Endodermal cell (in vitro differentiated cells): ENCODE results near the gene SYT8. TPM values are rescaled to one million over a fixed set of nuclear protein-coding genes. Genes with fewer than 3 reads are reported as not detected.

Source experiments
- DNase-seq: peaks from one replicate; pipeline ENCODE4 v3.0.0-alpha.2; 2017
- H3K27ac ChIP-seq: 2 replicates; pipeline ENCODE4 v1.5.1; 2013; ENCODE audit warnings: mild to moderate bottlenecking, low read depth, low read length, moderate library complexity
- H3K27me3 ChIP-seq: 2 replicates; pipeline ENCODE4 v1.6.1; 2013; ENCODE audit warnings: mild to moderate bottlenecking, low read length, moderate library complexity; ENCODE audit not compliant: insufficient read depth, control insufficient read depth, poor library complexity, severe bottlenecking
- H3K36me3 ChIP-seq: 2 replicates; pipeline ENCODE4 v1.7.0; 2013; ENCODE audit warnings: mild to moderate bottlenecking, low read length, moderate library complexity; ENCODE audit not compliant: control insufficient read depth, insufficient read depth
- H3K4me1 ChIP-seq: one replicate; pipeline ENCODE4 v1.7.0; 2013; ENCODE audit warnings: low read length; ENCODE audit not compliant: control insufficient read depth, insufficient read depth
- H3K4me3 ChIP-seq: 2 replicates; pipeline ENCODE4 v1.5.1; 2013; ENCODE audit warnings: mild to moderate bottlenecking, low read length, moderate library complexity
- H3K9ac ChIP-seq: 2 replicates; pipeline ENCODE4 v1.6.1; 2013; ENCODE audit warnings: mild to moderate bottlenecking, low read length, moderate library complexity; ENCODE audit not compliant: poor library complexity, severe bottlenecking; ENCODE audit errors: extremely low read depth
- H3K9me3 ChIP-seq: 2 replicates; pipeline ENCODE4 v1.6.1; 2013; ENCODE audit warnings: mild to moderate bottlenecking, low read length, moderate library complexity; ENCODE audit not compliant: control insufficient read depth
- H3K27ac Mint-ChIP-seq: 2 replicates; pipeline ENCODE4 v1.8.0; 2020; ENCODE audit warnings: mixed read lengths
- H3K27me3 Mint-ChIP-seq: 2 replicates; pipeline ENCODE4 v1.8.0; 2021; ENCODE audit warnings: mild to moderate bottlenecking, mixed read lengths; ENCODE audit not compliant: insufficient read depth
- H3K36me3 Mint-ChIP-seq: 2 replicates; pipeline ENCODE4 v1.8.0; 2020; ENCODE audit warnings: low read depth, mixed read lengths
- H3K4me1 Mint-ChIP-seq: 2 replicates; pipeline ENCODE4 v1.8.0; 2020; ENCODE audit warnings: mixed read lengths
- H3K4me3 Mint-ChIP-seq: 2 replicates; pipeline ENCODE4 v1.8.0; 2020; ENCODE audit warnings: mild to moderate bottlenecking, moderate library complexity, mixed read lengths
- H3K9me3 Mint-ChIP-seq: 2 replicates; pipeline ENCODE4 v1.8.0; 2020; ENCODE audit warnings: mild to moderate bottlenecking, mixed read lengths
- WGBS, 2 experiments: methylation state at CpG; one replicate each; pipeline versions ENCODE4 v1.1.5 to v1.1.7; 2013; ENCODE audit warnings: missing lambda C conversion rate in 2 of 2, mixed read lengths in 1 of 2; ENCODE audit not compliant: insufficient coverage in 1 of 2, insufficient read length in 1 of 2; 5-methylcytosine and 5-hydroxymethylcytosine counted together
- total RNA-seq, 2 donors: library from RNA; stranded (reverse); fragmentation: NEBNext Ultra II Directional in 1 of 2; extraction: Animal tissue kit (Norgen Biotek cat#: 25700) in 1 of 2; gene quantifications; 2 replicates in 1 of 2; 3 replicates in 1 of 2; pipeline ENCODE4 v1.2.1, GENCODE V29; 2021
- TF ChIP-seq, protein P1 (sequence below): fragments of 200-600 bp; sonication (generic); conservative IDR thresholded peaks from 2 replicates; pipeline ENCODE4 v1.5.0; 2021; ENCODE audit warnings: antibody characterized with exemption, mild to moderate bottlenecking

The SYT8 gene
- total RNA-seq, 2 donors from 2014 or later = not detected

DNA sequence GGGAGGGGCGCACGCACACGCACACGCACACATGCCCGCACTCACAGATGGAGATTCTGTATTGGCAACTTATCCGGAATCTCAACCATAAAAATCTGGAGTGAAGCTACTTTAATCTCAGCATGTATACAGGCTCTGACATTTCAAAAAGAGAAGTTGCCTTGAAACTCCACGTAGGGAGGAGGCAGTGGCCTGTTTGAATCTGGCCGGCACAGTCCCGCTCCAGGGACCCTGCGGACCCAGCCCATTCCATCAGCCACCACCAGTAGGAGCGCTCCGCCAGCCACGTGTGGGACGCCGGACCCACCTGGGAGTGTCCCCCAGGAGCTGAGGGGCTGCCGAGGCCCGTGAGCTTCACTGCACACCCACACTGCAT, 1.9 kb upstream of the SYT8 start:
- Histone ChIP-seq H3K27ac (no peak overlapping the region), H3K4me1 (no peaks in the 10 kb centered on the region), H3K9ac (no peak overlapping the region), H3K36me3 (no peaks in the 10 kb centered on the region), H3K4me3 (no peak overlapping the region), H3K27me3 (peaks cover 46% of the 10 kb centered on the region), H3K9me3 (no peaks in the 10 kb centered on the region)
- Mint-ChIP-seq H3K9me3 (no peaks in the 10 kb centered on the region), H3K4me1 (no peaks in the 10 kb centered on the region), H3K27ac (no peak overlapping the region), H3K4me3 (peak overlapping the region; percentile 32), H3K36me3 (no peaks in the 10 kb centered on the region), H3K27me3 (peaks cover 35% of the 10 kb centered on the region)
- TF ChIP-seq, protein P1, sequence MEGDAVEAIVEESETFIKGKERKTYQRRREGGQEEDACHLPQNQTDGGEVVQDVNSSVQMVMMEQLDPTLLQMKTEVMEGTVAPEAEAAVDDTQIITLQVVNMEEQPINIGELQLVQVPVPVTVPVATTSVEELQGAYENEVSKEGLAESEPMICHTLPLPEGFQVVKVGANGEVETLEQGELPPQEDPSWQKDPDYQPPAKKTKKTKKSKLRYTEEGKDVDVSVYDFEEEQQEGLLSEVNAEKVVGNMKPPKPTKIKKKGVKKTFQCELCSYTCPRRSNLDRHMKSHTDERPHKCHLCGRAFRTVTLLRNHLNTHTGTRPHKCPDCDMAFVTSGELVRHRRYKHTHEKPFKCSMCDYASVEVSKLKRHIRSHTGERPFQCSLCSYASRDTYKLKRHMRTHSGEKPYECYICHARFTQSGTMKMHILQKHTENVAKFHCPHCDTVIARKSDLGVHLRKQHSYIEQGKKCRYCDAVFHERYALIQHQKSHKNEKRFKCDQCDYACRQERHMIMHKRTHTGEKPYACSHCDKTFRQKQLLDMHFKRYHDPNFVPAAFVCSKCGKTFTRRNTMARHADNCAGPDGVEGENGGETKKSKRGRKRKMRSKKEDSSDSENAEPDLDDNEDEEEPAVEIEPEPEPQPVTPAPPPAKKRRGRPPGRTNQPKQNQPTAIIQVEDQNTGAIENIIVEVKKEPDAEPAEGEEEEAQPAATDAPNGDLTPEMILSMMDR = no peak
- peak; percentile 66 for DNase-seq
- WGBS, 2 experiments = 42 to 55% methylated on average over 8 to 17 of the region's 17 CpGs

DNA sequence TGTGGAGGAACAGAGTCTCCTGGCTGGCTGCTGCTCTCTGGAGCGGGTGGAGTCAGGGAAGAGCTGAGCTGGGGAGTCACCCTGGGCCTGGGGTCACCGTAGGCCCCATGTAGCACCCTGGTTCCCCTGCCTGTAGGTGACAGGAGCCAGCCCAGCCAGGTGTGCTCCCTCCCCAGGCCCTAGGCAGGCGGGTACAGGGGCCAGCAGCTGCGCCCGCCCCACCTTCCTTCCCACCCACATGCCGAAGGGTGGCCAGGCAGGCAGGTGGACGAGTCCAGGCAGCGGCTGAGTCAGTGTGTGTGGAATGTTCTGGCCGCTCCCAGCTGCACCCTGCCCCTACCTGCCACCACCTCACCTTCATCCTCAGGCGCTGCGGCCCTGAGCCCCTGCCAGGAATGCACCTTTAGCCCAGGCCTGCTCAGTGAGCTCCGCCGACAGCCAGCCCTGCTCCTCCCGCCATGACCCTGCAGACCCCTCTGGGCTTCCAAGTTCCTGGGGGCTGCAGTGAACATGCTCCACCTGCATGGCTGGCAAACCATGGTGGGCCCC, 654 bp upstream of the SYT8 start:
- Mint-ChIP-seq H3K36me3 (no peaks in the 10 kb centered on the region), H3K4me1 (no peaks in the 10 kb centered on the region), H3K4me3 (no peak overlapping the region), H3K9me3 (no peaks in the 10 kb centered on the region), H3K27me3 (peaks cover 25% of the 10 kb centered on the region), H3K27ac (no peak overlapping the region)
- Histone ChIP-seq H3K4me1 (no peaks in the 10 kb centered on the region), H3K9me3 (no peaks in the 10 kb centered on the region), H3K27me3 (peaks cover 34% of the 10 kb centered on the region), H3K9ac (no peak overlapping the region), H3K27ac (no peak overlapping the region), H3K4me3 (no peak overlapping the region), H3K36me3 (no peaks in the 10 kb centered on the region)
- 93% methylated on average over 14 of the region's 14 CpGs; no CpG with 5 or more reads in 1 of the 2 experiments for WGBS, 2 experiments
- no peak for DNase-seq
- TF ChIP-seq, protein P1 = no peak

DNA sequence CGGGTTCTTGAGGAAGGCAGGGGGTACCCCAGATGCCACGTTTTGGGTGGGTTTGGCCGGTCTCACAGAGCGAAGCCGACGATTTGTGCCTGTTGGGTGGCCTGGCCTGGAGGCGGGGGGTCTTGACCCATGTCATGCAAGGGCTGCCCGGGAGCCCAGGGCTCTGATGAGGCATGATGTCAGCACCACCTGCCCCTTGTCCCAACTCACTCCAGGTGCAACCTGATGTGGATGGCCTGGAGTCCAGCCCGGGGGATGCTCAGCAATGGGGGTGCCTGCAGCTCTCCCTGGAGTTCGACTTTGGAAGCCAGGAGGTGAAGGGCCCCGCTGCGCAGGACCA, 851 bp downstream of the SYT8 start:
- TF ChIP-seq, protein P1 = no peak
- no peak overlapping the region for H3K4me3 ChIP-seq
- Mint-ChIP-seq H3K4me1 (no peaks in the 10 kb centered on the region), H3K36me3 (no peaks in the 10 kb centered on the region), H3K4me3 (no peak overlapping the region), H3K9me3 (no peaks in the 10 kb centered on the region), H3K27ac (no peak overlapping the region), H3K27me3 (peaks cover 19% of the 10 kb centered on the region)
- H3K4me1 ChIP-seq = no peaks in the 10 kb centered on the region
- DNase-seq = no peak
- H3K36me3 ChIP-seq = no peaks in the 10 kb centered on the region
- 94 to 96% methylated on average over 4 to 12 of the region's 12 CpGs for WGBS, 2 experiments
- H3K9me3 ChIP-seq = no peaks in the 10 kb centered on the region
- H3K27me3 ChIP-seq = peaks cover 24% of the 10 kb centered on the region
- no peak overlapping the region for H3K9ac ChIP-seq
- no peak overlapping the region for H3K27ac ChIP-seq
